HepG2 (cell line): ENCODE data around the gene TXNL4B. TPM values are rescaled to one million over a fixed set of nuclear protein-coding genes. Genes with fewer than 3 reads are reported as not detected.

Experiments
- ATAC-seq: fragments of 200-7000 bp; cut with Tn5 transposase; 3 replicates; pipeline ENCODE4 v1.9.1; 2020; ENCODE audit warnings: mild to moderate bottlenecking, moderate library complexity
- BruUV-seq: library from RNA; stranded (reverse); fragments of 400-500 nt; replicated peaks from 2 replicates; lab custom pipeline; 2021; lab: Mats Ljungman, UMichigan
- CTCF ChIA-PET: fragments of 300-600 bp; formaldehyde crosslinking; extraction: SDS; loops from one replicate; lab custom pipeline; 2021; ENCODE audit warnings: low total read pairs, inconsistent platforms, low intra/inter-chr PET ratio; lab: Yijun Ruan, JAX
- POLR2A ChIA-PET: fragments of 350-600 bp; sonication (Branson Sonifier 250); formaldehyde crosslinking; loops from one replicate; lab custom pipeline; 2020; ENCODE audit warnings: antibody characterized with exemption, inconsistent platforms; lab: Yijun Ruan, JAX
- DNase-seq: peaks from one replicate; pipeline ENCODE4 v3.0.0-alpha.2; 2015; ENCODE audit warnings: low spot score
- FAIRE-seq: peaks from 3 replicates; lab custom pipeline; 2011; peaks lifted over from hg19 to GRCh38; lab: Jason Lieb, UNC
- H2AFZ ChIP-seq: one replicate; pipeline ENCODE4 v1.6.1; 2011; ENCODE audit warnings: low read length, inconsistent platforms
- H3K27ac ChIP-seq: fragments of 300-600 bp; 3 replicates; pipeline ENCODE4 v1.8.0; 2011; ENCODE audit warnings: mixed run types, mild to moderate bottlenecking, mixed read lengths, low read length, inconsistent platforms; ENCODE audit not compliant: insufficient read depth; ENCODE audit errors: extremely low read length
- H3K27me3 ChIP-seq, 2 experiments: fragments of 200-600 bp in 1 of 2; 2 replicates in 1 of 2; 3 replicates in 1 of 2; pipeline versions ENCODE4 v1.6.0 to v1.8.0; 2011; ENCODE audit warnings: low read length in 2 of 2, mild to moderate bottlenecking in 2 of 2, moderate library complexity in 2 of 2, inconsistent platforms in 1 of 2; ENCODE audit not compliant: insufficient read depth in 2 of 2, control insufficient read depth in 1 of 2
- H3K36me3 ChIP-seq, 2 experiments: fragments of 200-600 bp in 1 of 2; replicated peaks in 1 of 2; 2 replicates in 1 of 2; 3 replicates in 1 of 2; pipeline versions ENCODE4 v1.5.1 to v1.8.0; 2011; ENCODE audit warnings: low read length in 2 of 2, inconsistent platforms in 1 of 2; ENCODE audit not compliant: insufficient read depth in 2 of 2, control insufficient read depth in 1 of 2
- H3K4me1 ChIP-seq: 2 replicates; pipeline ENCODE4 v1.5.1; 2012; ENCODE audit warnings: low read length, inconsistent platforms; ENCODE audit not compliant: insufficient read depth
- H3K4me2 ChIP-seq: 2 replicates; pipeline ENCODE4 v1.6.0; 2011; ENCODE audit warnings: low read depth, low read length, inconsistent platforms
- H3K4me3 ChIP-seq, 3 experiments: fragments of 200-600 bp in 1 of 3; sonication (generic), shearing (Covaris generic) in 1 of 3; replicated peaks in 1 of 3; 2 replicates each; pipeline ENCODE4 v1.5.1; 2011 to 2016; ENCODE audit warnings: low read length in 3 of 3, inconsistent platforms in 2 of 3, low read depth in 2 of 3, mild to moderate bottlenecking in 2 of 3, control low read depth in 1 of 3, mixed read lengths in 1 of 3; ENCODE audit not compliant: insufficient read depth in 1 of 3
- H3K79me2 ChIP-seq: one replicate; pipeline ENCODE4 v1.6.1; 2011; ENCODE audit warnings: low read length, inconsistent platforms; ENCODE audit not compliant: insufficient read depth
- H3K9ac ChIP-seq: 2 replicates; pipeline ENCODE4 v1.6.0; 2011; ENCODE audit warnings: mild to moderate bottlenecking, low read depth, low read length, inconsistent platforms; ENCODE audit not compliant: insufficient read depth
- H3K9me3 ChIP-seq: 2 replicates; pipeline ENCODE4 v1.5.1; 2012; ENCODE audit warnings: mild to moderate bottlenecking, low read length
- H4K20me1 ChIP-seq: 2 replicates; pipeline ENCODE4 v1.6.0; 2011; ENCODE audit warnings: inconsistent platforms, mild to moderate bottlenecking, low read length, moderate library complexity; ENCODE audit not compliant: insufficient read depth
- HOXA9 ChIP-seq: sonication (generic); formaldehyde crosslinking; IDR thresholded peaks from 2 replicates; pipeline ENCODE4 v1.8.1; 2022; ENCODE audit warnings: missing genetic modification reagents, mild to moderate bottlenecking, moderate library complexity, borderline replicate concordance
- SP2 ChIP-seq: sonication (generic); formaldehyde crosslinking; IDR thresholded peaks from 2 replicates; pipeline ENCODE4 v1.5.1; 2020; ENCODE audit warnings: mild to moderate bottlenecking, missing genetic modification reagents
- THAP11 ChIP-seq: IDR thresholded peaks from 2 replicates; pipeline ENCODE4 v1.6.1; 2016; ENCODE audit warnings: missing biosample characterization, missing genetic modification reagents
- WIZ ChIP-seq: sonication (generic); formaldehyde crosslinking; IDR thresholded peaks from 2 replicates; pipeline ENCODE4 v1.5.1; 2020; ENCODE audit warnings: mild to moderate bottlenecking, missing genetic modification reagents
- ZNF263 ChIP-seq: sonication (generic); formaldehyde crosslinking; IDR thresholded peaks from 2 replicates; pipeline ENCODE4 v1.4.0; 2020; ENCODE audit warnings: missing genetic modification reagents
- ZNF543 ChIP-seq: sonication (generic); formaldehyde crosslinking; IDR thresholded peaks from 2 replicates; pipeline ENCODE4 v1.4.0; 2020; ENCODE audit warnings: mild to moderate bottlenecking, missing genetic modification reagents
- ZNF552 ChIP-seq: sonication (generic); formaldehyde crosslinking; IDR thresholded peaks from 2 replicates; pipeline ENCODE4 v1.9.0; 2022; ENCODE audit warnings: missing genetic modification reagents, mild to moderate bottlenecking, borderline replicate concordance
- ZSCAN20 ChIP-seq: sonication (generic); formaldehyde crosslinking; IDR thresholded peaks from 2 replicates; pipeline ENCODE4 v1.4.0; 2020; ENCODE audit warnings: missing genetic modification reagents, mild to moderate bottlenecking, borderline replicate concordance
- WGBS: methylation state at CpG from one replicate; pipeline ENCODE4 v1.1.6; 2017; ENCODE audit warnings: low lambda C conversion rate; 5-methylcytosine and 5-hydroxymethylcytosine counted together
- in situ Hi-C: cut with HindIII; loops from 2 replicates; pipeline ENCODE4 v1.10.0; 2017; ENCODE audit warnings: low pct_unique_long_range_greater_than_20kb; ENCODE audit not compliant: extremely low pct_ligation_motif_present
- intact Hi-C: fragments of 100-400 bp; cut with micrococcal nuclease; formaldehyde crosslinking; loops from one replicate; pipeline ENCODE4 v1.10.0; 2022; ENCODE audit not compliant: unreplicated experiment
- polyA plus RNA-seq, 8 experiments: library from polyadenylated mRNA; depleted of rRNA in 3 of 8; stranded (reverse) in 7 of 8; unstranded in 1 of 8; fragments of >200 nt; fragmentation: Illumina TruSeq in 4 of 8; extraction: Trizol in 4 of 8; gene quantifications; 2 replicates each; pipeline versions ENCODE4 v1.2.1 to v1.2.3, GENCODE V29; 2011 to 2016; ENCODE audit warnings: low read depth in 4 of 8, missing spikeins in 1 of 8, mixed read lengths in 1 of 8; ENCODE audit not compliant: insufficient read depth in 1 of 8
- total RNA-seq, 5 experiments: library from RNA; depleted of rRNA; stranded (reverse); fragments of >200 nt; fragmentation: Illumina TruSeq; extraction: Trizol; gene quantifications; 2 replicates each; pipeline ENCODE4 v1.2.3, GENCODE V29; 2016; ENCODE audit warnings: low read depth in 1 of 5
- TF ChIP-seq, protein P1 (sequence below): sonication (generic); formaldehyde crosslinking; IDR thresholded peaks from 2 replicates; pipeline ENCODE4 v1.4.0; 2020; ENCODE audit warnings: mild to moderate bottlenecking, missing genetic modification reagents

Gene TXNL4B
- total and polyA plus RNA-seq, 2 of the 13 experiments (the other 11 are each of a cell fraction or from before 2014, with no cell fraction given), result 17.4 to 18.3 TPM

DNA sequence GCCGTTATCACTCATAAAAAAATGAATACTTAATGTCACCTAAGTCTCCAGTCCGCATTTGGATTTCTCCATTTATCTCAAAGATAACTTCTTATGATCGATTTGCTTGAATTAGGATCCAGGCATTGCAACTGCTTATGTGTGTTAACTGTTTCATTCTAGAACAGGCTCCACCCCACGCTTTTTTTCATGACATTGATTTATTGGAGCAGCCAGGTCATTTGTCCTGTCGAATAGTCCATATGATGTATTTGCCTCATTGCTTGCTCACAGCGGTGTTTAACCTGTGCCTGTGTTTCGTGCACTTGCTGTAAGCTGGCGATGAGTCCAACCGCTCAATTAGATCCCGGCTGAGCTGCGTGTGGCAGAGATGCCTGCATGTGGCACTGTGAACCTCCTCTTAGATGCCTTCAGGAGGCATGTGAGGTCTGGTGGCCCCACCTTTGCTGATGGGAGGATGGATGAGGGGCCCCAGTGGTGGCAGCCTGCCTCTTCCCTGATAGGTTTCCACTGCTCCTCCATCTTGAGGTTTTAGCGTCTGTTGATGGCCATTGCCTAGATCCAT lies 16.6 kb upstream of the TXNL4B start:
- FAIRE-seq (no peak), DNase-seq (no peak), ATAC-seq (no peak)
- TSS peak; percentile 29 for BruUV-seq
- POLR2A ChIA-PET, result no interaction called here
- no peak overlapping the region for H3K4me2 ChIP-seq
- no peaks in the 10 kb centered on the region for H3K27me3 ChIP-seq
- no peak overlapping the region for H3K27ac ChIP-seq
- TF ChIP-seq ZNF263 (CRISPR knock-in tag) (no peak), THAP11 (CRISPR knock-in tag) (no peak), ZNF543 (CRISPR knock-in tag) (no peak)
- no peak overlapping the region for H3K9ac ChIP-seq
- H2AFZ ChIP-seq, result no peak overlapping the region
- H3K36me3 ChIP-seq, result peaks cover 64 to 80% of the 10 kb centered on the region in 2 experiments
- intact Hi-C loops, result no loop called here
- no peaks in the 10 kb centered on the region for H4K20me1 ChIP-seq
- 98% methylated on average over 12 of the region's 12 CpGs for WGBS
- H3K9me3 ChIP-seq, result no peaks in the 10 kb centered on the region
- no peaks in the 10 kb centered on the region for H3K4me1 ChIP-seq
- in situ Hi-C loops, result no loop called here
- no peak overlapping the region for H3K4me3 ChIP-seq
- no peaks in the 10 kb centered on the region for H3K79me2 ChIP-seq
- CTCF ChIA-PET, result no interaction called here

DNA sequence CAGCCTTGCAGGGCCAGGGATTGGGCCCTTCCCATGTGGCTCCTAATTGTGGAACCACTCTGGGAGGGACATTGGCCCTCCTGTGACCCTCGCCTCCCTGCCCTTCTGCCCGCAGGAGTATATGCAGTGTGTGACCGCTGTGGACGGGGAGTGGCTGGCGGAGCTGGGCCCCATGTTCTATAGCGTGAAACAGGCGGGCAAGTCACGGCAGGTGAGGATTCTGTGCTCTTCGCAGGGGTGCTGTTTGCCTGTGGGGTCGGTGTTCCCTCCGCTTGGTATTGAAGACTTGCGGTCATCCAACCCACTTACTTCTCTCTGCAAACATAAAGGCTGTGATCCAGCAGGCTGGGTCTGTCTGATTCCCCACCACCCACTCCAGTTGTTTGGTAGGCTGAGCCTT lies 15.9 kb upstream of the TXNL4B start:
- H3K9me3 ChIP-seq, result no peaks in the 10 kb centered on the region
- H3K4me3 ChIP-seq, result no peak overlapping the region
- H3K9ac ChIP-seq, result no peak overlapping the region
- ATAC-seq (no peak), DNase-seq (no peak), FAIRE-seq (no peak)
- 98% methylated on average over 11 of the region's 12 CpGs for WGBS
- H3K27ac ChIP-seq, result no peak overlapping the region
- H4K20me1 ChIP-seq, result no peaks in the 10 kb centered on the region
- ChIA-PET POLR2A (no interaction called here), CTCF (no interaction called here)
- H3K27me3 ChIP-seq, result no peaks in the 10 kb centered on the region
- intact Hi-C loops (no loop called here), in situ Hi-C loops (no loop called here)
- no peak overlapping the region for H3K4me2 ChIP-seq
- H3K4me1 ChIP-seq, result no peaks in the 10 kb centered on the region
- no TSS peak for BruUV-seq
- no peak overlapping the region for H2AFZ ChIP-seq
- peaks cover 70 to 87% of the 10 kb centered on the region in 2 experiments for H3K36me3 ChIP-seq
- TF ChIP-seq ZNF552 (CRISPR knock-in tag), result no peak
- no peak for TF ChIP-seq ZSCAN20 (CRISPR knock-in tag)
- TF ChIP-seq HOXA9, result no peak
- TF ChIP-seq, protein P1, sequence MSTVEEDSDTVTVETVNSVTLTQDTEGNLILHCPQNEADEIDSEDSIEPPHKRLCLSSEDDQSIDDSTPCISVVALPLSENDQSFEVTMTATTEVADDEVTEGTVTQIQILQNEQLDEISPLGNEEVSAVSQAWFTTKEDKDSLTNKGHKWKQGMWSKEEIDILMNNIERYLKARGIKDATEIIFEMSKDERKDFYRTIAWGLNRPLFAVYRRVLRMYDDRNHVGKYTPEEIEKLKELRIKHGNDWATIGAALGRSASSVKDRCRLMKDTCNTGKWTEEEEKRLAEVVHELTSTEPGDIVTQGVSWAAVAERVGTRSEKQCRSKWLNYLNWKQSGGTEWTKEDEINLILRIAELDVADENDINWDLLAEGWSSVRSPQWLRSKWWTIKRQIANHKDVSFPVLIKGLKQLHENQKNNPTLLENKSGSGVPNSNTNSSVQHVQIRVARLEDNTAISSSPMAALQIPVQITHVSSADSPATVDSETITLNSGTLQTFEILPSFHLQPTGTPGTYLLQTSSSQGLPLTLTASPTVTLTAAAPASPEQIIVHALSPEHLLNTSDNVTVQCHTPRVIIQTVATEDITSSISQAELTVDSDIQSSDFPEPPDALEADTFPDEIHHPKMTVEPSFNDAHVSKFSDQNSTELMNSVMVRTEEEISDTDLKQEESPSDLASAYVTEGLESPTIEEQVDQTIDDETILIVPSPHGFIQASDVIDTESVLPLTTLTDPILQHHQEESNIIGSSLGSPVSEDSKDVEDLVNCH (CRISPR knock-in tag), result no peak
- TF ChIP-seq WIZ (CRISPR knock-in tag), result no peak
- no peak for TF ChIP-seq SP2 (CRISPR knock-in tag)
- no peaks in the 10 kb centered on the region for H3K79me2 ChIP-seq
